ENCODE results near the gene TIPIN.

- no peak for TF ChIP-seq CTCF (conservative IDR thresholded peaks at IDR 0.05; ENCODE audit: low read depth, low read length)
- TF ChIP-seq EZH2 (IDR thresholded peaks at IDR 0.05; ENCODE audit: low read length, unreplicated experiment) = no peak
- no peak for TF ChIP-seq EZH2phosphoT487 (IDR thresholded peaks at IDR 0.05; ENCODE audit: borderline replicate concordance, low read length)
Measured at GRCh38 chr15:66405007-66405406, 48.5 kb upstream of the TIPIN start.

Data from PC-3 (cell line).